ENCODE measurements around the gene KCNMA1. TPM values are rescaled to one million over a fixed set of nuclear protein-coding genes. Genes with fewer than 3 reads are reported as not detected.

Gene KCNMA1
- total RNA-seq, 1 donor from 2014 or later = 94.3 TPM

- H3K27me3 ChIP-seq = no peaks in the 10 kb centered on the region
- H3K36me3 ChIP-seq = no peaks in the 10 kb centered on the region
- no peaks in the 10 kb centered on the region for H3K9me3 ChIP-seq
- no peaks in the 10 kb centered on the region for H3K4me1 ChIP-seq
- H3K27ac ChIP-seq = no peak overlapping the region
- intact Hi-C loops (cut with DNase I) = no loop called here
- no peak overlapping the region for H3K4me3 ChIP-seq
- DNase-seq (ENCODE audit: extremely low spot score in 2 of 2) = no peak
- TF ChIP-seq POLR2AphosphoS5 (IDR thresholded peaks at IDR 0.05; ENCODE audit: insufficient read depth in 1 of 2, low read depth in 1 of 2) (no peak), CTCF (IDR thresholded peaks at IDR 0.05) (no peak), POLR2A (IDR thresholded peaks at IDR 0.05) (no peak)
These were observed 320.4 kb downstream of the KCNMA1 start for GRCh38 chr10:77317221-77317620.

- Histone ChIP-seq H3K36me3 (no peaks in the 10 kb centered on the region), H3K4me3 (no peak overlapping the region), H3K9me3 (no peaks in the 10 kb centered on the region), H3K27me3 (no peaks in the 10 kb centered on the region), H3K4me1 (peaks cover 9% of the 10 kb centered on the region), H3K27ac (no peak overlapping the region)
- no peak for DNase-seq (ENCODE audit: extremely low spot score in 2 of 2)
- no peak for TF ChIP-seq POLR2AphosphoS5 (IDR thresholded peaks at IDR 0.05; ENCODE audit: insufficient read depth in 1 of 2, low read depth in 1 of 2)
- no peak for TF ChIP-seq CTCF (IDR thresholded peaks at IDR 0.05)
- no peak for TF ChIP-seq POLR2A (IDR thresholded peaks at IDR 0.05)
- intact Hi-C loops (cut with DNase I) = no loop called here
These were observed 322.0 kb downstream of the KCNMA1 start for GRCh38 chr10:77315496-77316129.

- intact Hi-C loops (cut with DNase I) = no loop called here
- no peak for DNase-seq (ENCODE audit: extremely low spot score in 2 of 2)
- TF ChIP-seq POLR2A (IDR thresholded peaks at IDR 0.05) (no peak), CTCF (IDR thresholded peaks at IDR 0.05) (no peak), POLR2AphosphoS5 (IDR thresholded peaks at IDR 0.05; ENCODE audit: insufficient read depth in 1 of 2, low read depth in 1 of 2) (no peak)
- H3K36me3 ChIP-seq = no peaks in the 10 kb centered on the region
- no peaks in the 10 kb centered on the region for H3K27me3 ChIP-seq
- H3K4me3 ChIP-seq = no peak overlapping the region
- H3K27ac ChIP-seq = no peak overlapping the region
- H3K9me3 ChIP-seq = no peaks in the 10 kb centered on the region
- H3K4me1 ChIP-seq = peaks cover 16% of the 10 kb centered on the region
These were observed 324.4 kb downstream of the KCNMA1 start for GRCh38 chr10:77313066-77313750.

- intact Hi-C loops (cut with DNase I) = no loop called here
- Histone ChIP-seq H3K9me3 (no peaks in the 10 kb centered on the region), H3K27me3 (no peaks in the 10 kb centered on the region), H3K4me1 (peaks cover 16% of the 10 kb centered on the region), H3K36me3 (no peaks in the 10 kb centered on the region), H3K27ac (peak overlapping the region; percentile 18), H3K4me3 (no peak overlapping the region)
- no peak for TF ChIP-seq CTCF (IDR thresholded peaks at IDR 0.05)
- no peak for TF ChIP-seq POLR2A (IDR thresholded peaks at IDR 0.05)
- TF ChIP-seq POLR2AphosphoS5 (IDR thresholded peaks at IDR 0.05; ENCODE audit: insufficient read depth in 1 of 2, low read depth in 1 of 2) = no peak
- no peak for DNase-seq (ENCODE audit: extremely low spot score in 2 of 2)
These were observed 326.4 kb downstream of the KCNMA1 start for GRCh38 chr10:77311186-77311585.

- intact Hi-C loops (cut with DNase I) = no loop called here
- H3K36me3 ChIP-seq = no peaks in the 10 kb centered on the region
- peaks cover 16% of the 10 kb centered on the region for H3K4me1 ChIP-seq
- H3K4me3 ChIP-seq = no peak overlapping the region
- no peaks in the 10 kb centered on the region for H3K9me3 ChIP-seq
- TF ChIP-seq CTCF (IDR thresholded peaks at IDR 0.05) (no peak), POLR2AphosphoS5 (IDR thresholded peaks at IDR 0.05; ENCODE audit: insufficient read depth in 1 of 2, low read depth in 1 of 2) (no peak), POLR2A (IDR thresholded peaks at IDR 0.05) (no peak)
- H3K27me3 ChIP-seq = no peaks in the 10 kb centered on the region
- no peak for DNase-seq (ENCODE audit: extremely low spot score in 2 of 2)
- peak overlapping the region; percentile 18 for H3K27ac ChIP-seq
These were observed 327.2 kb downstream of the KCNMA1 start for GRCh38 chr10:77310288-77310840.

Data from vagina (tissue), 2 donors.